Erythroblast (primary cell): ENCODE data around the gene FLRT1.

Experiments used
- GATA1 ChIP-seq: IDR thresholded peaks from 2 replicates; pipeline ENCODE4 v1.6.1; 2011; ENCODE audit warnings: low read depth, mild to moderate bottlenecking, control low read depth, low read length, moderate library complexity
- POLR2A ChIP-seq: IDR thresholded peaks from 2 replicates; pipeline ENCODE4 v1.6.1; 2011; ENCODE audit warnings: mild to moderate bottlenecking, low read length

GRCh38 chr11:63997801-63998337 lies 37.9 kb upstream of the FLRT1 start:
- TF ChIP-seq POLR2A (no peak), GATA1 (no peak)
